Mesenchymal stem cell (in vitro differentiated cells and primary cell): ENCODE results near the gene ITPKB.
A peak's percentile ranks its signal among the peaks of the same experiment; 100 is the strongest.

ENCODE experiments used
- DNase-seq: peaks from one replicate; pipeline ENCODE4 v3.0.0-alpha.2; 2013
- H2AFZ ChIP-seq: one replicate; pipeline ENCODE4 v1.6.1; 2013; ENCODE audit warnings: low read depth, mild to moderate bottlenecking, control low read depth, inconsistent platforms, low read length, moderate library complexity
- H2AK5ac ChIP-seq: 2 replicates; pipeline ENCODE4 v1.6.1; 2013; ENCODE audit warnings: low read length, moderate library complexity, mild to moderate bottlenecking, inconsistent platforms; ENCODE audit not compliant: severe bottlenecking
- H2BK120ac ChIP-seq: one replicate; pipeline ENCODE4 v1.6.1; 2013; ENCODE audit warnings: low read depth, mild to moderate bottlenecking, inconsistent platforms, low read length, moderate library complexity
- H2BK12ac ChIP-seq, 2 experiments: one replicate each; pipeline ENCODE4 v1.6.1; 2013; ENCODE audit warnings: inconsistent platforms in 2 of 2, low read length in 2 of 2, mild to moderate bottlenecking in 2 of 2, moderate library complexity in 2 of 2, control low read depth in 1 of 2
- H2BK15ac ChIP-seq: one replicate; pipeline ENCODE4 v1.6.1; 2013; ENCODE audit warnings: mild to moderate bottlenecking, low read depth, inconsistent platforms; ENCODE audit not compliant: poor library complexity, severe bottlenecking
- H2BK5ac ChIP-seq: 2 replicates; pipeline ENCODE4 v1.6.1; 2013; ENCODE audit warnings: low read depth, mild to moderate bottlenecking, low read length, control low read depth, inconsistent platforms; ENCODE audit not compliant: poor library complexity, severe bottlenecking
- H3K14ac ChIP-seq, 2 experiments: one replicate each; pipeline ENCODE4 v1.6.1; 2013; ENCODE audit warnings: inconsistent platforms in 2 of 2, low read length in 2 of 2, control low read depth in 1 of 2, mild to moderate bottlenecking in 1 of 2, moderate library complexity in 1 of 2
- H3K18ac ChIP-seq, 2 experiments: one replicate each; pipeline ENCODE4 v1.6.1; 2013; ENCODE audit warnings: inconsistent platforms in 2 of 2, low read length in 2 of 2, control low read depth in 1 of 2, low read depth in 1 of 2, mild to moderate bottlenecking in 1 of 2
- H3K23ac ChIP-seq, 2 experiments: one replicate each; pipeline ENCODE4 v1.6.1; 2013; ENCODE audit warnings: inconsistent platforms in 2 of 2, low read length in 2 of 2, mild to moderate bottlenecking in 2 of 2, moderate library complexity in 2 of 2, control low read depth in 1 of 2
- H3K27ac ChIP-seq: 2 replicates; pipeline ENCODE4 v1.5.1; 2013; ENCODE audit warnings: mild to moderate bottlenecking, moderate library complexity, low read length, control low read depth, inconsistent platforms; ENCODE audit not compliant: poor library complexity, severe bottlenecking
- H3K27me3 ChIP-seq, 2 experiments: 2 replicates each; pipeline versions ENCODE4 v1.6.1 to v1.7.0; 2013; ENCODE audit warnings: low read length in 2 of 2, mild to moderate bottlenecking in 2 of 2, moderate library complexity in 2 of 2, control low read depth in 1 of 2, inconsistent platforms in 1 of 2; ENCODE audit not compliant: control insufficient read depth in 1 of 2, insufficient read depth in 1 of 2
- H3K36me3 ChIP-seq, 2 experiments: 2 replicates each; pipeline versions ENCODE4 v1.6.1 to v1.7.0; 2013; ENCODE audit warnings: low read length in 2 of 2, control low read depth in 1 of 2, inconsistent platforms in 1 of 2, low read depth in 1 of 2, mild to moderate bottlenecking in 1 of 2; ENCODE audit not compliant: insufficient read depth in 2 of 2, control insufficient read depth in 1 of 2
- H3K4ac ChIP-seq, 2 experiments: one replicate each; pipeline ENCODE4 v1.6.1; 2013; ENCODE audit warnings: inconsistent platforms in 2 of 2, low read length in 2 of 2, mild to moderate bottlenecking in 2 of 2, moderate library complexity in 2 of 2, control low read depth in 1 of 2, low read depth in 1 of 2
- H3K4me1 ChIP-seq: 2 replicates; pipeline ENCODE4 v1.6.1; 2013; ENCODE audit warnings: low read depth, low read length, control low read depth; ENCODE audit not compliant: control insufficient read depth, insufficient read depth
- H3K4me2 ChIP-seq: 2 replicates; pipeline ENCODE4 v1.6.1; 2013; ENCODE audit warnings: low read length, mild to moderate bottlenecking, inconsistent platforms; ENCODE audit not compliant: poor library complexity, severe bottlenecking
- H3K4me3 ChIP-seq, 2 experiments: 2 replicates each; pipeline versions ENCODE4 v1.5.1 to v1.7.0; 2013; ENCODE audit warnings: low read length in 2 of 2, mild to moderate bottlenecking in 2 of 2, control low read depth in 1 of 2, low read depth in 1 of 2; ENCODE audit not compliant: insufficient read depth in 1 of 2
- H3K79me1 ChIP-seq: replicated peaks from 2 replicates; pipeline ENCODE4 v1.6.1; 2013; ENCODE audit warnings: mild to moderate bottlenecking, control low read depth, low read length, inconsistent platforms; ENCODE audit not compliant: poor library complexity, severe bottlenecking
- H3K9ac ChIP-seq: 2 replicates; pipeline ENCODE4 v1.7.0; 2013; ENCODE audit warnings: mild to moderate bottlenecking, low read length, moderate library complexity
- H3K9me3 ChIP-seq: 2 replicates; pipeline ENCODE4 v1.7.0; 2013; ENCODE audit warnings: mild to moderate bottlenecking, low read length; ENCODE audit not compliant: control insufficient read depth
- H4K8ac ChIP-seq: one replicate; pipeline ENCODE4 v1.6.1; 2013; ENCODE audit warnings: inconsistent platforms, mild to moderate bottlenecking, low read length, moderate library complexity
- H4K91ac ChIP-seq: one replicate; pipeline ENCODE4 v1.6.1; 2013; ENCODE audit warnings: mild to moderate bottlenecking, low read length, inconsistent platforms
- WGBS: methylation state at CpG from one replicate; pipeline ENCODE4 v1.1.7; 2013; ENCODE audit warnings: mixed read lengths; 5-methylcytosine and 5-hydroxymethylcytosine counted together

The ITPKB gene

DNA sequence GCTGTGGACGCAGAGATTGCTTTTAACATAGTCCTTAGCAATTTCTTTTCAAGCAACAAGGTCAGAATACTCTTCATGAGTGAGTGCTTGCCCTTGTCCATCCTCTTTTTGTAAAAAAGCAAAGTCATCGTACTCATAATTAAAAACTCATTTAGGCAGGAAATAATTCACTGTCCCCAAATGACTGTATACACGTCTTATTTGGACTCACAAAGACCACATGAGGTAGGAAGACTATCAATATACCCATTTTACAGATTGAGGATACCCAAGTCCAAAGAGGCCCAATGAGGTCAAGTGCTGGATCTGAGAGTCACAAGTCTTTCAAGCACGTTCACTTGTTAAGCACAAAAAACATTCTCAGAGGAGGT is 13.2 kb downstream of the ITPKB start:
- Histone ChIP-seq H2AK5ac (no peak overlapping the region), H3K4me1 (peaks cover 22% of the 10 kb centered on the region), H4K91ac (no peak overlapping the region), H3K9me3 (no peaks in the 10 kb centered on the region), H2BK120ac (no peak overlapping the region), H3K27me3 (no peaks in the 10 kb centered on the region), H3K79me1 (peaks cover 40% of the 10 kb centered on the region), H3K36me3 (peaks cover 3 to 20% of the 10 kb centered on the region in 2 experiments), H4K8ac (no peak overlapping the region), H2BK12ac (no peak overlapping the region), H3K4me2 (no peak overlapping the region), H3K18ac (no peak overlapping the region), H3K9ac (no peak overlapping the region), H3K4me3 (no peak overlapping the region), H3K14ac (no peak overlapping the region), H3K23ac (no peak overlapping the region), H3K4ac (no peak overlapping the region), H2BK5ac (no peak overlapping the region), H2AFZ (no peak overlapping the region), H3K27ac (no peak overlapping the region), H2BK15ac (no peak overlapping the region)
- DNase-seq = no peak
- 99% methylated on average over 4 of the region's 4 CpGs for WGBS

DNA sequence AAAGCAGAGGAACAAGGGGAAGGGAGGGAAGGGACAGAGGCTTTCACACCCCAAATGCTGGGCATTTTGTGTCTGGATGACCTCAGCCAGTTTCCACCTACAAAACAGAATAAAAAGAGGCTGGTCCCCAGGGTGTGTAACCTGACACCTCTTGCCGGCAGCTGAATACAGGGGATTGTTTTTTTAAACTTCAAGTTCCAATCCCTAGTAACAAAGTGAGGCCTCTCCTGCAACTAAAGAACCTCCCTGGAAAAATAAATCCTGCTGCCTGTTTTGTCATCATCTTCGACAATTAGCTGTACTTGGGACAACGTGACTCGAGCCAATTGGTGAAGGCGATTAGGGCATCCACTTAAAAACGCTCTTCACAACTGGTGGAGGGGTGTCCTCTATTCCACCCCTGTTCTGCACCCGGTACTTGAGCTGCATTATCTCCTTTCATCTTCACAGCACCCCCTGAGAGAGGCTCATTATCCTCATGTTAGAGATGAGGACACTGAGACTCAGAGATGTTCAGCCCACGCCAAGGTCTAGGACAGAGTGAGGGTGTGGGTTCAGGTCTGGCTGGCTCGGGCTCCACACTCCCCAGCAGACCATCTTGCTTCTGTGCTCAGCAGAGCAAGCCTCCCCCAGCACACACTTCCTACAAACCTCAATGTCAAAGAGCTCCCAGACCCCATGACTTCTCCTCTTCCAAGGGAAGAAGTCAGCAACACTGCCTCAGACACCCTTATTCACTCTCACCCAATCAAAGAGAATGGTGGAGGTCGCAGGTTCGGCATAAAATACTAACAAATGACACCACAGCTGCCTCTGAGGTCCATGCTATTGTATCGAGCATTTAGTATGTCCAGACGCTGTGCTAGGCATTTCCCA is 15.2 kb downstream of the ITPKB start:
- WGBS = 38% methylated on average over 12 of the region's 13 CpGs
- Histone ChIP-seq H3K23ac (no peak overlapping the region), H3K4me1 (peaks cover 30% of the 10 kb centered on the region), H3K4ac (no peak overlapping the region), H2AK5ac (peak overlapping the region; percentile 34), H3K27ac (peak overlapping the region; percentile 60), H3K79me1 (peaks cover 36% of the 10 kb centered on the region), H4K8ac (peak overlapping the region; percentile 39), H3K36me3 (peaks cover 3 to 20% of the 10 kb centered on the region in 2 experiments), H2BK5ac (no peak overlapping the region), H2BK15ac (no peak overlapping the region), H3K14ac (peak overlapping the region in 1 of 2 experiments; percentile 30), H2AFZ (no peak overlapping the region), H2BK120ac (no peak overlapping the region), H3K4me3 (no peak overlapping the region), H3K18ac (peak overlapping the region; percentile 54 to 58), H4K91ac (peak overlapping the region; percentile 62), H3K27me3 (no peaks in the 10 kb centered on the region), H3K4me2 (peak overlapping the region; percentile 5), H3K9ac (peak overlapping the region; percentile 7), H2BK12ac (peak overlapping the region; percentile 31 to 45), H3K9me3 (no peaks in the 10 kb centered on the region)
- DNase-seq = peak; percentile 74

DNA sequence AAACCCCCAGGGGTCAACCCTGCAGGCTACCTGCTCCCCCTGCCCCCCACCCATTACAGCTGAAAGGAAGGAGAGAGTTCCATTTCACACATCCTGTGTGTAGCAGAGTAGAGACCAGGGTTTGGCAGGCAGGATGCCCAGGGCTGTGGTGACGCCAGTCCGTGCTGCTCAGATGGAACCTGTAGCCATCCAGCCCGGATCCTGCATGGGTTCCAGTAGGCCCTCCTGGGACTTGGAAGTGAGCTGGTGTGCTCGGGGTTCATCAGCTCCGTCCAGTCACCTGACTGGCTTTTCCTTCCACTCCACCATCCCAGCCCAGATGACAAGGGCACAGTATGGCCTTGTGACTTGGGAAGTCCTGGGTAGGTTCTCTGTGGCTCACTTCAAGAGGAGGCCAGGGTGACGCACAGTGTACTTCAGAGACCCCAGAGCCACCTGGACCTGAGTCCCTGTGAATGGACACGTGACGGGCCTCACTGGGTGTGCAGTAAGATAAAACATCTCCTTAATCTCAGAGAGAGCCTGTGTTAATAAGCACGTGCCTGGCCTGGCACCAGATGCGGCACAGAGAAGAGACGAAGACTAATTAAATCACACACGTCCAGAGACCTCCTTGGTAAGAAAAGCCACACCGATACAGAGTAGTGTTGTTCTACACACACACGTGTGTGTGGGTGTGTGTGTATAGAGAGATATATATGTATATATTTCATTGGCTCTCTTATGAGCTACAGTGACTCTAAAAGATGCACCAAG is 16.0 kb downstream of the ITPKB start:
- Histone ChIP-seq H4K8ac (no peak overlapping the region), H3K4me2 (no peak overlapping the region), H2BK5ac (no peak overlapping the region), H2BK15ac (no peak overlapping the region), H2BK12ac (no peak overlapping the region), H3K9me3 (no peaks in the 10 kb centered on the region), H3K14ac (no peak overlapping the region), H3K27me3 (no peaks in the 10 kb centered on the region), H3K79me1 (peaks cover 31% of the 10 kb centered on the region), H3K27ac (no peak overlapping the region), H2AFZ (no peak overlapping the region), H3K4ac (no peak overlapping the region), H3K4me3 (no peak overlapping the region), H2AK5ac (no peak overlapping the region), H3K23ac (no peak overlapping the region), H3K18ac (peak overlapping the region in 1 of 2 experiments; percentile 15), H3K9ac (no peak overlapping the region), H2BK120ac (no peak overlapping the region), H3K36me3 (peaks cover 3 to 13% of the 10 kb centered on the region in 2 experiments), H3K4me1 (peaks cover 30% of the 10 kb centered on the region), H4K91ac (no peak overlapping the region)
- 86% methylated on average over 12 of the region's 14 CpGs for WGBS
- DNase-seq = no peak

DNA sequence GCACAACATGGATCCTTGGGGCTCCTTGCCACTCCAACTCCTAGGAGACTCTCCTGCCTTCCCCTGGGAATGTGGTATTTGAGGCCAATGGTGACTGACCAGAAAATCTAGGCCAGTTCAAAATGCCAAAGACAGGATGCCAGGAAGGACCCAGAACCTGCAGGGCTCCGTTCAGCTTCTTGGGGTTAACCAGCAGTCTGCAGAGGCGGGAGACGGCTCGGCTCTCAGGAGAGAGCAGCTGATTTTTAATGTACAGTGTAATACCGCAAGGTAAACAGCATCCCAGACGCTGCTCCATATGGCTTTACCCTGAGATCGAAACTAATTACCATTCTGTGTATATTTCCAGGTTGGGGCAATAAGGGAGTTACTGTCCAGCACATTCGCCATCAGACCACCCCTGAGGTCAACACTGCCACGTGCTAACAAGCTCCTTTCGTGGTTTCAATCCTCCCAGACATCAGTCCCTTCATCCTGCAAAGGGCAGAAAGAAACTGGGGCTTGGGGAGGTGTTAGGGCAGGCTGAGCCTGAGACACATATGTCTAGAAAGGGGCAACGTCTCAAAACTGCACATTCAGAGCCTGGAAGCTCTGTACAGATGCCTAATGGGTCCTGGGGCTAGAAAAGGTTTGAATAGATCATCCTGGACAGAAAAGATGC is 16.7 kb downstream of the ITPKB start:
- no peak overlapping the region for H3K9ac ChIP-seq
- H3K18ac ChIP-seq = no peak overlapping the region
- H2AFZ ChIP-seq = no peak overlapping the region
- no peak overlapping the region for H2AK5ac ChIP-seq
- no peak overlapping the region for H3K27ac ChIP-seq
- 92% methylated on average over 9 of the region's 11 CpGs for WGBS
- H3K79me1 ChIP-seq = peaks cover 27% of the 10 kb centered on the region
- H2BK12ac ChIP-seq = no peak overlapping the region
- H3K4me1 ChIP-seq = peaks cover 33% of the 10 kb centered on the region
- no peaks in the 10 kb centered on the region for H3K27me3 ChIP-seq
- no peak overlapping the region for H3K4me3 ChIP-seq
- no peak overlapping the region for H2BK15ac ChIP-seq
- H4K8ac ChIP-seq = no peak overlapping the region
- no peak for DNase-seq
- H2BK5ac ChIP-seq = no peak overlapping the region
- no peak overlapping the region for H3K23ac ChIP-seq
- H3K9me3 ChIP-seq = no peaks in the 10 kb centered on the region
- no peak overlapping the region for H2BK120ac ChIP-seq
- peaks cover 3 to 10% of the 10 kb centered on the region in 2 experiments for H3K36me3 ChIP-seq
- no peak overlapping the region for H3K14ac ChIP-seq
- H4K91ac ChIP-seq = no peak overlapping the region
- no peak overlapping the region for H3K4ac ChIP-seq
- H3K4me2 ChIP-seq = no peak overlapping the region
